DMS153 treated with DMSO at 0.1 percent for 48 hours (cell line): Measurements from ENCODE around the gene RBMX.
"Not testable (repeated sequence)": the region's sequence is repeated elsewhere in the genome, so short reads cannot be mapped to it uniquely, and the experiment has no call there.

Experiments
- DNase-seq: peaks from one replicate; lab custom pipeline; 2025; ENCODE audit not compliant: unreplicated experiment; lab: John Stamatoyannopoulos, UW

The RBMX gene

DNA sequence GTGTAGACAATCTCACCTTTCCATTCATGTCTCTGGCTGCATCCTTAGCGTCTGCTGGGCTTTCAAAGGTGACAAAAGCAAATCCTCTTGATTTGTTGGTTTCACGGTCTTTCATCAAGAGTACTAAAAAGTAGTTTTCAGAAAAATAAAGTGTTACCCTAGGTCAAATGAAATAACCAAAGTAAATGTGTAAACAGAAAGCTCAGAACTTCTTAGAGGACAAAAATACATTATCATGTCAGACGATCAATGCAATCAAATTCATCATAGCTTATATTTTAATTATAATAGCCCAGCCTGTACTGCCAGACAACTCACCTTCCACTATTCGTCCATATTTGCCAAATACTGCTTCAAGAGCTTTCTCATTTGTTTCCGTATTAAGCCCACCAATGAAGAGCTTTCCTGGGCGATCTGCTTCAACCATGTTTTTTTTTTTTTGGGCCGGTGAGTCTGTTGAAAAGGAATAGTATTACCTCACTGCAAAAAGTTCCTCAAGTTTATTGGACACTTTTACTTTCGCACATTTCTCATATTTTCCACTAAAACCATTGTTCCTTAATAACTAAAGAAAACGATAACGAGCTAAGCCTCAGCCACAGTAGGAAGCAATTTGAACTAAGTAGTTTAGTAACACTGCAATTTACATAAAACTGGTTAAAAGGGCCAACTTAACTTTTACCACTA lies 1.4 kb downstream of the RBMX start:
- DNase-seq = no peak

DNA sequence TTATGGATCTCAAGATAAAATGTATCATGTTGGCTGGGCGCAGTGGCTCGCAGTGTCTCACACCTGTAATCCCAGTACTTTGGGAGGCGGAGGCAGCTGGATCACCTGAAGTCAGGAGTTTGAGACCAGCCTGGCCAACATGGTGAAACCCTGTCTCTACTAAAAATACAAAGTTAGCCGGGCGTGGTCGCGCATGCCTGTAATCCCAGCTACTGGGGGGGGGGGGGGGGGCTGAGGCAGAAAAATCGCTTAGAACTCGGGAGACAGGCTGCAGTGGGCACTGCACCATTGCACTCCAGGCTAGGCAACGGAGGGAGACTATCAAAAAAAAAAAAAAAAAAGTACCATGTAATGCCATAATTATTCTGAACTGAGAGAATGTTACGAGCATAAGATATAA lies 2.1 kb downstream of the RBMX start:
- no peak for DNase-seq

DNA sequence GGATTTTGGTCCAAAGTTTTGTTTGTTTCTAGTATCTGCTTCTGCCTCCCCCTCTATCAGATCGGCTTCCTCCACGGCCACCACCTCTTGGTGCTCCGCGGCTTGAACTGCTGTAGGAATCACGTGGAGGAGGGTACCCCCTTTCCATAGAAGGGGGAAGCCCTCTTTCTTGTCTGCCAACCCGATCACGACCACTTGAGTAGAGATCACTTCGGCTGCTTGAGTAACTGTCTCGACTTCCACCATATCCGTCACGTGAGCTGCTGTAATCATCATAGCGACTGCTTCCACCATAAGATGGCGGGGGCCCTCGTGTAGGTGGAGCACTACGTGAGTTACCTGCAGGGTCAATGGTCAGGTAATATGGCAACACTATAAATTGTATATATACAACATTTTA lies 6.4 kb downstream of the RBMX start:
- not testable (repeated sequence) for DNase-seq

DNA sequence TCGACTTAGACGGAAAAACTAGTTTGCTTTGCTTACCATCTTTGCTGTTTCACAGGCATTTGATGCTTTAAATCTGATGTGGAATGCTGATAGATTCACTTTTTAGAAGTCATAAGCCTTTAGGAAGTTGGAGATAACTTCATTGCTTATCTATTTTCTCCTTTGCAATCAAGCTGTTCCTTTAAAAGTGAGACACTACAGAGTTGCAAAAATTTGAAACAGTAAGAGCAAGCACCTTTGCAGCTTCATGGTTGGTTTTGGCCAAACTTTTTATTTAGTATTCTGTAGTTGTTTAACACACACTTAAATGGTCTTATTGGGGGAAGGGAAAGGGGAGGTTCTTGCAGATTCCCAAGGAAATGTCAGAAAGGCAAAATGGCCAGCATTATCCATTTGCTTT lies 7.3 kb downstream of the RBMX start:
- DNase-seq = not testable (repeated sequence)

DNA sequence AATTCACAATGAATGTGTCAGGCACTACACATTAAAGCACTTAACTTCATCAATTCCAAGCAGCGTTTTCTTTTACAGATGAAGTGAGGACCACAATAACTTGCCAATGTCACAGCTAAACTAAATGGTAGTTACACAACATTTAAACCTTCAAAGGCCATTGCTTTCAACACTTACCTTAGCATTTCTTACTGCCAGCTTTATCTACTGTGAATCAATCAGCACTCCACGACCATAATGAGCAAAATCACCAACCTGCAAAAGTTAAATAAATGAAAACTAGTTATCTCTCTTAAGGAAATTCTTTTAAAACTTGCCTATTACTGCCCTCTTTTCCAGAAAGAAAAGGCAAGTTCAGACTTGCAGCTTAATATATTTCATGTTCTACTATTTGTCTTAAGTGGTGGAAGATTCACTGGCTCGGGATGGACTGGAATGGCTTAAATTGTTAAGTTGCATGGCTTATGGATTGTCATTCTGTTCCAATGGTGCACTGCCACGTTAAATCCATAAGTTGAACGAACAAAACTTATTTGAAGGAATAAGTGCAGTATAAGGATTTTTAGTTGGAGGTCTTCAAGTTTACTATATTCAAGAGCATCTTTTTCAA lies 8.3 kb downstream of the RBMX start:
- DNase-seq = no peak

DNA sequence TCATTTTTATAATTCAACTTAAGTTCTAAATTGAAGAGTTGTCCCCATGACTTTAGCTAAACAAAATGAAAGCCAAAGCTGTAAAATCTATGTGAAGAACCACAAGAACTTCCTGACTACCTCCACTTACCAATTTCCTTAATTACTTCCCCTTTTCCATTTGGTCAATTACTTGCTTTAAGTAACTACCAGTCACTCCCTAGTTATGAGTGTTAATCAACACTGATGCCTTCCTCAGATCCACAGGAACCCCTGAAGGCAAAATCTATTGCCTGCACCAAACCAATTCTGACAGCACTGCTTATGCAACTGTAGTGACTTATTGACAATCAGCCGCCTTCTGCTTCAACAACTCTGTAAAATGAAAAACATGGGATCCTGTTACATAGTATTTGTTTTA lies 10.5 kb downstream of the RBMX start:
- DNase-seq = no peak

DNA sequence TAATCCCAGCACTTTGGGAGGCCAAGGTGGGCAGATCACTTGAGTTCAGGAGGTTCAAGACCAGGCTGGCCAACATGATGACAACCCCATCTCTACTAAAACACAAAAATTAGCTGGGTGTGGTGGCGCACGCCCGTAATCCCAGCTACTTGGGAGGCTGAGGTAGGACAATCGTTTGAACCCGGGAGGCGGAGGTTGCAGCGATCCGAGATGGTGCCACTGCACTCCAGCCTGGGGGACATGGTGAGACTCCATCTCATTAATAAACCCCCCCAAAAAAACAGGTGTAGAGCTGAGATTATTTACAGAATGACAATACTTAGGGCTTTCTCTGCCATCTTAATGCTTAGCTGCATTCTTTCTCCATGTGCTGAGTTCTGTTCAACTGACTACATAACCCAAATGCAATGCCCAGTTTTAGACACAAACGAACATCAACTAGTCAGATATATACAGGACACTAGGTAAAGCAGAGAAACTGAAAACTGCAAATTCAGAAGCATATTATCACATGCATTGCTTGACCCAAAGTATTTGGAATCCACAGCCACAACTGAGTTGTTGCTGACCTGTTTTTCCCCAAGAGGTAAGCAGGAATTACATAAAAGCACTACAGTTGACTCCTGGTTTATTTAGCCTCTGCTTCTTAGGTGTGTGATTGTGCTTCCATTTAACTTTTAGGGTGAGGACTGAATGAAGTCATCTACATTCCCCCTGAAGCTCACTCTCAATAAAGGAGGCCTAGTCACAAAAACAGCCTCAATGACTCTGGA lies 12.1 kb downstream of the RBMX start:
- DNase-seq = no peak

DNA sequence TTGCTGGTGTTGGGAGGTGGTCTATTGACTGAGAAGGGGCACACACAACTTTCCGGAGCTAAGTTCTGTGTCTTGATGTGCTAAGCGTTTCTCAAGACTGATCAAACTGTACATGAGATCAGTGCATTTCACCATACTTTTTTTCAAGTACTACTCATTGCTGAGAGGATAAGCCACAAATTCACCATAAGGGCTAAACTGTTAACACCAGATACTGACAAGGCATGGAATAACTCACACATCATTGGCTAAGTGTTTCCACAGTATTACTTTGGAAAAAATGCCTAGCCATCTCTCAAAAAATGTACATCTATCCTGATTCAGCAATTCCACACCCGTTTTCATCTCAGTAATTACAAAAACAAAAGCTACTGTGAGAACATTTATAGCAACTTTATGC lies 13.0 kb downstream of the RBMX start:
- DNase-seq = no peak

DNA sequence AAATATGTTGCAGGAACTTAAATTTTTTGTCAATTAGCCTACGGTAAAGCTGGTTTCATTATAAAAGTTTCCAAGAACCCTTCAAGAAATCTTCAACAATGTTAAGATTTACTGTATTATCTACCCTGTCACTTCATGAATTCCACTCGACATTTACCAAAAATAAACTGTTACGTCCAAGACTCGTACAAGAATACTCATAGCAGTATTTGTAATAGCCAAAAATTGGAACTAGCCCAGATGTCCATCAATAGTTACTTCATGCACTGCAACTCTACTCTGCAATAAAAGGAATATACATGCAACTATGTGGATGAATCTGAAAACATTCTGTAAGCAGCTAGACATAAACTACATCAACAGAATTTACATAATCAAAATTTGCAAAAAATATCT lies 13.4 kb downstream of the RBMX start:
- DNase-seq = no peak

DNA sequence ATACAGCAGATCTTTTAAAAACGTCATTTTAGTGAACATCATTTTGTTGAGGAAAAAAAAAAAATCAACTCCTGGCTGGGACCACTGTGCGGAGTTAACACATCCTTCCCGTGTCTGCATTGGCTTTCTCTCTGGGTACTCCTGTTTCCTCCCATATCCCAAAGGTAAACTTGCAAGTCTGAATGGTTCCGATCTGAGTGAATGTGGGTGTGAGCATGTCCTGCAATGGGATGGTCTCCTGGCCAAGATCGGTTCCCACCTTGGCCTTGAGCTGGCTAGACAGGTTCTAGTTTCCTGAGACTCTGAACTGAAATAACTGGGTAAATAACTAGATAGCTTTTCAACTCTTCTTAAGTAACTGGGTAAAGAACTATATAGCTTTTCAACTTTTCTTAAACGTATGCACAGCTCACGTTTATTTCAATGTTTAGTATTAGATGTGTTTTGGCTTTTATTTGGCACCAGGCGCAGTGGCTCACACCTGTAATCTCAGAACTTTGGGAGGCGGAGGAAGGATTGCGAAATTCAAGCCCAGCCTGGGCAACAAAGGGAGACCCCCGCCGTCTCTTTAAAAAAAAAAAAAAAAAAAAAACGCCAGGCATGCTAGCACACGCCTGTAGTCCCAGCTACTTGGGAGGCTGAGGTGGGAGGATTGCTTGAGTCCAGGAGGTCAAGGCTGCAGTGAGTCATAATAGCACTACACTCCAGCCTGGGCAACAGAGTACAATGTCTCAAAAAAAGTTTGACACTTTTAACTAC lies 14.0 kb downstream of the RBMX start:
- no peak for DNase-seq

DNA sequence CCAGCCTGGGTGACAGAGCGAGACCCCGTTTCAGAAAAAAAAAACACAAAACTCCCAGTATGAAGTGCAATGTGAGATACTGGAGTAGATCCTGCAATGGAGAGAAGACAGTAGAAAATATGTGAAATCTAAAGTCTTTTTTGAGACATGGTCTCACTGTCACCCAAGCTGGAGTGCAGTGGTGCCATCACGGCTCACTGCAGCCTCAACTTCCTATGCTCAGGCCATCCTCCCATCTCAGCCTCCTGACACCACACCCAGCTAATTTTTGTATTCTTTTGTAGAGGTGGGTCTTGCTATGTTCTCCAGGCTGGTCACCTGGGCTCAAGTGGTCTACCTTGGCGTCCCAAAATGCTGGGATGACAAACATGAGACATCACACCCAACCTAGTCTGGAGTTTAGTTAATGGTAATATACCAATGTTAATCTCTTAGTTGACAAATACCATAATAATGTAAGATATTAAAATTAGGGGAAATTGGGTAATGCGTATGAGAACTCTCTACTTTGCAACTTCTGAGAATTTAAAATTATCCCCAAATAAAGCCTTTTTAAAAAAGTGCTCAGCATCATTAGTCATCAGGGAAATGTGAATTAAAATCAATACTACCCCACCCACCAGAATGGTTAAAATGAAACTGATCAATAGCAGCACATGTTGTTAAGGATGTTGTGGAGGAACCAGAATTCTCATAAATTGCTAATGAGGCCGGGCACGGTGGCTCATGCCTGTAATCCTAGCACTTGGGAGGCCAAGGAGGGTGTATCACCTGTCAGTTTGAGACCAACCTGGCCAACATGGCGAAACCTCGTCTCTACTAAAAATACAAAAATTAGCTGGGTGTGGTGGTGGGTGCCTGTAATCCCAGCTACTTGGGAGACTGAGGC lies 15.0 kb downstream of the RBMX start:
- DNase-seq = no peak

DNA sequence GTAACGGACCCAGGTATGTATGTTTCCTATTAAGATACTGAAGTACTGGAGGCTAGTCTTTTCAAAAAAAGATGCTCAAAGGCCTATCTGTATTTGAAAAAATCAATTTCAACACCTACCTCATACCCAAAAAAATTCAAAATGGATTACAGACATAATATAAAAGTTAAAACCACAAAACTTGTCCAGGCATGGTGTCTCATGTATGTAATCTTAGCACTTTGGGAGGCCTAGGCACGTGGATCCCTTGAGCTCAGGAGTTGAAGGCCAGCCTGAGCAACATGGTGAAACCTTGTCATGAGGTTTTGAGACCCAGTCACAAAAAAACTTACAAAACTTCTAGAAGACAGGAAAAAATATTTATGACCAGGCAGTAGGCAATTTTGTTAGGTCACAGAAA lies 16.7 kb downstream of the RBMX start:
- DNase-seq = no peak

DNA sequence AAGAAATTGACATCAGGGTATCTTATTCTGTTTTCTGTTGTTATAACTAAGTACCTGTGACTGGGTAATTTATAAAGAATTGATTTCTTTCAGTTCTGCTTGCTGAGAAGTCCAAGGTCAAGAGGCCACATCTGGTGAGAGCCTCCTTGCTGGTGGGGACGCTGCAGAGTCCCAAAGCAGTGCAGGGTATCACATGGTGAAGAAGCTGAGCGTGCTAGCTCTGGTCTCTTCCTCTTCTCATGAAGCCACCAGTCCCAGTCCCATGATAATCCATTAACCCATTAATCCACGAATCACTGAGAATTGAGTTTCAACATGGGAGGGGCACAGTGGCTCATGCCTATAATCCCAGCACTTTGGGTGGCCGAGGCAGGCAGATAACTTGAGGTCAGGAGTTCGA lies 18.0 kb downstream of the RBMX start:
- DNase-seq = no peak

DNA sequence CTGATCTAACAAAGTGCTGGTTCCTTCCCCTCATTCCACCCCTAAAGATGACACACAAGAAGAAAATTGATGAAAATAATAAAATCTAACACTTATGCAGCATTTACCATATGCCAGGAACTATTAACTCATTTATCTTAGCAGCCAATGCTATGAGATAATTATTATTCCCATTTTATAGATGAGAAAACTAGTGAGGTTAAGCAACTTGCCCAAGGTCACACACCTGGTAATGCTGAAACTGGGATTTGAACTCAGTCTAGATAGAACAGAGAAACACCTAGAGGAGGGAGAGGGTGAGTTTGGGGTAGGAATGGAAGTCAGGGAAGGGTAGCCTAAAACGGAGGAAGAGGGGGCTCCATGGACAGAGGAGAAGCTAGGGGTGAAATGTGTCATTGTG lies 18.6 kb downstream of the RBMX start:
- DNase-seq = no peak

DNA sequence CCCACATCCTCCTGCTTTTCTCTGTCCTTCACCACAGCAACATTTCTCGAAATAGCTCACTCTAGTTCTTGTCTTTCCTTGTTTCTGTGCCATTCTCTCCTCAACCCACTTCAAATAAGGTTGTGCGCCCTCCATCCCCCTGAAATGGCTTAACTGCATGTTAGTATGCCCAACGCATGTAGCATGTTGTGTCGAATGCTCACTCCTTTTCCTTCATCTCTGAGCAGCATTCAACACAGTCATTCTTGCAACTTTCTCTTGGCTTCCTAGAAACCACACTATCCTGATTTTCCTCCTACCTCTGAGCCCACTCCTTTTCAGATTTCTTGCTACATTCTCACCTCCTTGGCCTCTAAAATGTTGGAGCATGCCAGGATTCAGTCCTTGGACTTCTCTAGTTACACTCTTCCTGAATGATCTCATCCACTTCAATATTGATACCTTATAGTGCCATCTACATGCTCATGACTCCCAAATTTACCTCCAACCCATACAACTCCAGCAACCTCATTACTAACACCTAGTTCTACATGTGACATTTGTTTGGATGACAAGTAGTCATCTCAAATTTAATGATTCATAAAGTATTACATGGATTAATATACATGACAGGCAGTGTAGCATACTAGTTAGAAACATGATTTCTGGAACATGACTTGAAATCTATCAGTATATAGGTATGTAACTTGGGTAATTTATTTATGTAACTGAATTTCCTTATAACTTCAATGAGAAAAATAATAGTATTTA lies 22.3 kb downstream of the RBMX start:
- no peak for DNase-seq

DNA sequence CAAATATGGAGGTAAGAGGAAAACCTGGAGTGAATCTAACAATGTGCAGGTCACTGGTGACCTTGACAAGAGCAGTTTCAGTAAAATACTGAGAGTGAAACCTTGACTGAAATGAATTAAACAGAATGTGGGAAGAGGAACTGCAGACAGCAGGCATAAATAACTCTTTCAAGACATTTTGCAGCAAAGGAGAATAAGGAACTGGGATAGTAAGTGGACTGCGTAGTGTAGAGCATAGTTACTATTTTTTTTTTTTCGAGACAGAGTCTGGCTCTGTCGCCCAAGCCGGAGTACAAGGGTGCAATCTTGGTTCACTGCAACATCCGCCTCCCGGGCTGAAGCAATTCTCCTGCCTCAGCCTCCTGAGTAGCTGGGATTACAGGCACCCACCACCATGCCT lies 24.0 kb downstream of the RBMX start:
- DNase-seq = no peak

DNA sequence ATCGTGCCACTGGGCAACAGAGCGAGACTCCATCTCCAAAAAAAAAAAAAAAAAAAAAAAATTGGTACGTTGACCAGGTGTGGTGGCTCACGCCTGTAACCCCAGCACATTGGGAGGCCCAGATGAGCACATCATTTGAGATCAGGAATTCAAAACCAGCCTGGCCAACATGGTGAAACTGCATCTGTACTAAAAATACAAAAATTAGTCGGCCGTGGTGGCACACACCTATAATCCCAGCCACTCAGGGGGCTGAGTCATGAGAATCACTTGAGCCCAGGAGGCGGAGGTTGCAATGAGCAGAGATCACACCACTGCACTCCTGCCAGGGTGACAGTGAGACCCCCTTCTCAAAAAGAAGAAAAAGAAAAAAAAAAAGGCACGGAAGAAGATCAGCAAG lies 24.5 kb downstream of the RBMX start:
- DNase-seq = no peak

DNA sequence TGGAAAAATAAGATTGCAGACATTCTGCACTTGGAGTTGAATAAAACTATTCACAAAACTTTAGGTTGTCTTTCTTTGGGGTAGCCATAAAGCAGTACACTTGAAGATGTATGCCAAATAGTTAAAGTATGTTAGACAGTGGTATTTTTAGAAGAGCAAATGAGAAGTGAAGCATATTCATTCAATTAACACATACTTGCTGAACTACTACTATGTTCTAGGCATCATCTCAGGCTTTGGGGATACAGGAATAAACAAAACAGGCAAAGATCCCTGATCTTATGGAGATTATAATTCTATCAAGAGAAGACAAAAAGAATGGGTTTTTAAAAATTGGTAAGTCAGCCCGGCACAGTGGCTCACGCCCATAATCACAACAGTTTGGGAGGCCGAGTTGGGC lies 29.0 kb downstream of the RBMX start:
- DNase-seq = no peak

DNA sequence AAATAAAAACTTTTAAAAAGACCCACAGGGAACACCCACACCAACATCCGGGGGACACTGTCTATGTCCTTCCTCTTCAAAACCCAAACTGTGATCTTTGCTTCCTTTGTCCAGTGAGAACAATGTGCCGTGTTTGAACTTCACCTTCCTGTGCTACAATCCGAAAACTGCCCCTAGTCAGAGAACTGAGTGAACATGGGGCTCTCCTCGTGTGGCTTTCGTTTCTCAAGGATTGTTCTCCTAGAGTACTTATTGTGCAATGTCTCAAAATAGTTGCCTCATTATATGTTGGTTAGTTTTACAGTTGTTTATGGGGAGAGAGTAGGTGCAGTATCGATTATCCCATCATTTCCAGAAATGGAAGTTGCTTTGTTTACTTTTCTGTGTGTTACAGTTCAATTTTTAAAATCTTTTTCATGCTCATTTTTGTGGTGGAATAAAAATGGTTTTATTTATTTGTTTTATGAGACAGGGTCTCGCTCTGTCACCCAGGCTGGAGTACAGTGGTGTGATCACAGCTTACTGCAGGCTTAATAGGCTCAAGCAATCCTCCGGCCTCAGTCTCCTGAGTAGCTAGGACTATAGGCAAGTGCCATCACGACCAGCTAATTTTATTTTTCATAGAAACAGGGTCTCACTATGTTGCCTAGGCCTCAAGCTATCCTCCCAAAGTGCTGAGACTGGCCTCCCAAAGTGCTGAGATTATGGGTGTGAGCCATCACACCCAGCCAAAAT lies 29.9 kb downstream of the RBMX start:
- DNase-seq = no peak
